ENCODE results near the gene ANKRD63. TPM values are rescaled to one million over a fixed set of nuclear protein-coding genes. Genes with fewer than 3 reads are reported as not detected.

The ANKRD63 gene
- total RNA-seq, 120 experiments from 2014 or later = 0.48 to 4.9 (median 2.0) TPM; not detected in 3

Other genes with a start within 250 kb of the ANKRD63 start
- 100 to 1,000 TPM; 118 to 280 (median 179) TPM for gene SRP14, start 243.9 kb downstream of the ANKRD63 start, total RNA-seq
- 1 to 10 TPM in 117 of 120 experiments, under 1 TPM in 3; 0.89 to 7.2 (median 2.6) TPM for gene BMF, start 174.2 kb downstream of the ANKRD63 start, total RNA-seq
- 1 to 10 TPM in 86 of 120 experiments, under 1 TPM in 27, not detected in 7; 0.13 to 8.5 (median 1.8) TPM for gene BUB1B, start 122.0 kb downstream of the ANKRD63 start, total RNA-seq
- gene PAK6, start 44.0 kb downstream of the ANKRD63 start, total RNA-seq = 10 to 100 TPM in 119 of 120 experiments, 1 to 10 TPM in 1; 8.3 to 67.8 (median 34.1) TPM
- 10 to 100 TPM; 10.2 to 52.4 (median 21.2) TPM for gene PLCB2, start 24.9 kb upstream of the ANKRD63 start, total RNA-seq
- 10 to 100 TPM; 15.6 to 46.5 (median 29.8) TPM for gene INAFM2, start 40.6 kb upstream of the ANKRD63 start, total RNA-seq
- 10 to 100 TPM in 114 of 120 experiments, 1 to 10 TPM in 6; 7.1 to 37.9 (median 17.3) TPM for gene CCDC9B, start 57.9 kb upstream of the ANKRD63 start, total RNA-seq
- gene PHGR1, start 68.0 kb upstream of the ANKRD63 start, total RNA-seq = not detected
- gene DISP2, start 75.2 kb upstream of the ANKRD63 start, total RNA-seq = 10 to 100 TPM; 11.5 to 58.0 (median 37.6) TPM
- 10 to 100 TPM; 11.7 to 44.5 (median 19.1) TPM for gene KNSTRN, start 99.7 kb upstream of the ANKRD63 start, total RNA-seq
- gene IVD, start 122.7 kb upstream of the ANKRD63 start, total RNA-seq = 100 to 1,000 TPM in 22 of 120 experiments, 10 to 100 TPM in 98; 64.9 to 126 (median 91.0) TPM
- 10 to 100 TPM; 16.2 to 33.8 (median 21.3) TPM for gene BAHD1, start 157.9 kb upstream of the ANKRD63 start, total RNA-seq
- 1 to 10 TPM; 2.2 to 8.4 (median 3.9) TPM for gene CHST14, start 187.9 kb upstream of the ANKRD63 start, total RNA-seq